ENCODE results near the gene MARK4.

MARK4 gene

DNA sequence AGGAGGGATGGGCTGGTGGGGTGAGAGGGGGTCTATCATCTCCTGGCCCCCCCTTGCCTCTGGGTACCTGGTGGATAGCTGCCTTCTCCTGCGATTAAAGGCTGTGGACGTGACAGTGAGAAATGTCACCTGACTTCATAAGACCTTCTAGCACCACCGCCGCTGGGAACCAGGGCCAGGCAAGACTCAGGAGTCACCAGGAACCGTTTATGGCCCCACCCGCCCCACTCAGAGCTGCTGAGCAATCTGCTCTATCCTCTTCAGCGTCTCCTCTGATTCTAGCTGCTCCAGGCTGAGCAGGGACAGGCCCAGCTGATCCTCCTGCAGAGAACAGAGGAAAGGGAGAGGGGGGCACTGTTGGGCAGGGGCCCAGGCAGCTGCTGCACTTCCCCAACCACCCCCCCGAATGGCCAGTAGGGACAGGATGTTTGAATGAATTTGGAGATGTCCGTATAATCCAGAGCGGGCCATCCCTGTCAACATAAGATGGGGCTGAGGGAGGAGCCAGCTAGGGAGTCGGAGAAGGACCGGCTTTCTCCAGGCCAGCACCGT lies 100.4 kb downstream of the MARK4 start:
- FAIRE-seq (no peak), DNase-seq (ENCODE audit: extremely low spot score, insufficient read length, low read depth) (no peak)

DNA sequence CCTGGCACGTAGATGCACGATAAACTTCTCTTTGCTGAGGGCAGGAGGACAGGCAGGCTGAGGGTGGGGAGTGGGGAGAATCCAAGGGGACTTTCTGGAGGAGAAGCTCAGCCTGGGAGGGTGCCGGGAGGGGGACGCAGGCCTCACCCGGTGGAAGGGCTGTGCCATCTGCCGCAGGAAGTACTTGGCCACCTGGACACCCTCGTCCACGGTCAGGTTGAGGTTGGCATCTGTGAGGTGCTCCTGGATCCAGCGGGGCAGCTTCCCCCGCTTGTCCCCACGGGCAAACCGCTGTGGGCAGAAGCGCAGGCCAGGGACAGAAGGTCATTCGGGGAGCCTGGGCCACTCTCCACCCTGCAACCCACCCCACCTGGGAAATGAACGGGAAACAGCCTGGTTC lies 101.0 kb downstream of the MARK4 start:
- DNase-seq (ENCODE audit: extremely low spot score, insufficient read length, low read depth) (no peak), FAIRE-seq (no peak)

DNA sequence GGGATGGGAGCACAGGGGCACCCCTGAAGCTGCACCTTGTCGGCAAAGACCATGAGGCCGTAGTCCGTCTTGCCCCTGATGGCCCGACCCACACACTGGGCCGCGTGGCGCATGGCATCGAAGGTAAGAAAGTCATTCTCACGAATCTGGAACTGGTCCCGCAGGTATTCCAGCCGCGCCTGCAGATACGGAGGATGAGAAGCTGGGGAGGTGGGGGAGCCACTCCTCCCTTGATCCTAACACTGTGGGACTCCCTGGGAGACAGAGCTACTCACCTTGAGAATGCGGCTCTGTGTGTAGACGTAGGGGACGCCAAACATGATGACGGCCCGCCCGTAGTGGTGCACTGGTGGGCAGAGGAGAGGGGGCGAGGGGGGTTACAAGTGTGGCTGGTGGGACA lies 101.4 kb downstream of the MARK4 start:
- DNase-seq (ENCODE audit: extremely low spot score, insufficient read length, low read depth) = no peak
- no peak for FAIRE-seq

DNA sequence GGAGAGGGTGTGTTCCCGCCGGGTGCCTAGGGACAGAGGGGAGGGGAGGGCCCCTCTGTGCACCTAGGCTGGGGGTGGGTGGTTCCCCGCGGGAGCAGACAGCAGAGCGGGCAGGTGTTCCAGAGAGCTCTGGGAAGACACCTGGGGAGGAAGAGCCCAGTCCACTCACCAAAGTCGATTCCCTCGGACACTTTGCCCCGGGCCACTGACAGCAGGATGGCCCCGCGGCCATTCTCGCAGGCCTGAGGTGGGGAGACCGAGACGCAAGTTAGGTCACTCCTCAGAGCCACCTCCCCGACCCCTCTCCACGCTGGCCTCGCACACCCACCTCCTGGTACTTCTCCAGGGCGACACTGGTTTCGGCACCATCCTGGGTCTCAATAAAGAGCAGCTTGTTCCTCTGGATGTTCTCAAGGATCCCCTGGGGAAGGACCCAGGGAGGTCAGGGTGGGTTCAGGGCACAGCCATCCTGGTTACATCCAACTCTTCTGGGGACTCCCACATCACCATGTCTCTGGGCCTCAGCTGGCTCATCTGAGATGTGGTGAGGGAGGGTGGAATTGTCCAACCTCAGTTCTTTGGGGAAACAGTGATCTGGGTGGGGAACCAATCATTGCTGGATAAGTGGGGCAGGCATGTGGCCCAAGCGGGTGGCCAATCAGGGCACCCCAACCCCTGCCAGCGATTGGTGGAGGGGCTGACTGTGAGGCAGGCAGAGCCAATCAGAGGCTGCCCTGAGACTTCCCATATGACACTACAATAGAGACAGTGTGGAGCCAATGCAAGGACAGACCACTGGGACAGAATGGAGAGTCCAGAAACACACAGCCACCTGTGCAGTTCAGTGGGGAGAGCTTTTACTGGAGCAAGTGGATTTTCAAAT lies 102.1 kb downstream of the MARK4 start:
- DNase-seq (ENCODE audit: extremely low spot score, insufficient read length, low read depth) (no peak), FAIRE-seq (no peak)

DNA sequence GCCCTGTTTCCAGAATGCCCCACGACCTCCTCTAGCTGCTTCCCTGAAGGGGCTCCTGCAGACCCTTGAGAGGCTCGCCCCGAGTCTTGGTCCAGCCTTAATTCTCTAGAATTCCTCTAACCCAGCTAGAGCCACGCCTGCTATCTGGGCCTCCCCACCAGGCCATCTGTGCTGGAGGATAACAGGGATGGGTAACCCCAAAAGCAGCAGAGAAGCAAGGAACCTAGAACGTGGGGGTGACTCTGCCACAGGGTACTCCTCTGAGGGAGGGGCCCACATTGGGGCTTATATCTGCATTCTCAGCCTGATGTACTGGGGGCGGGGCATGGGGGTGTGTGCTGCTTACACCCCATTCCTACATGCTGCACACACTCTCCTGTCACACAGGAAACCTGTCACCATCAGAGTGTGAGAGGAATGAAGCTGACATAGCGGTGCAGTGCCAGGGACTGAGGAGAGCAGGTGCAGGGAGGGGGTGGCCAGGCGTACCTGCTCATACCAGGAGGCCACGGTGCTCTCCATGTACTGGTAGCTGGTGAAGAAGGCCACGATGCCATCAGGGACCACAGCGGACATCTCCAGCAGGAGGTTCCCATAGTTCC lies 103.3 kb downstream of the MARK4 start:
- DNase-seq (ENCODE audit: extremely low spot score, insufficient read length, low read depth) = no peak
- no peak for FAIRE-seq

Data from GM18507 (cell line).